Liver (tissue), 9 donors: ENCODE data around the gene TNFRSF25. TPM values are rescaled to one million over a fixed set of nuclear protein-coding genes. Genes with fewer than 3 reads are reported as not detected.

Source experiments
- DNase-seq: peaks from one replicate; pipeline ENCODE4 v3.0.0-alpha.2; 2017; ENCODE audit warnings: low spot score
- H3K27ac ChIP-seq, 2 donors: one replicate each; pipeline ENCODE4 v1.7.0; 2013; ENCODE audit warnings: inconsistent platforms in 2 of 2, low read length in 2 of 2, control low read depth in 1 of 2, low read depth in 1 of 2, mild to moderate bottlenecking in 1 of 2
- H3K27me3 ChIP-seq, 4 donors: one replicate each; pipeline versions ENCODE4 v1.6.1 to v1.7.0; 2013; ENCODE audit warnings: low read length in 3 of 4, inconsistent platforms in 1 of 4, mild to moderate bottlenecking in 1 of 4, moderate library complexity in 1 of 4; ENCODE audit not compliant: control insufficient read depth in 4 of 4, insufficient read depth in 4 of 4
- H3K36me3 ChIP-seq, 4 donors: one replicate each; pipeline versions ENCODE4 v1.6.1 to v1.7.0; 2013; ENCODE audit warnings: low read length in 3 of 4, mild to moderate bottlenecking in 3 of 4, low read depth in 1 of 4, moderate library complexity in 1 of 4; ENCODE audit not compliant: control insufficient read depth in 4 of 4, insufficient read depth in 3 of 4
- H3K4me1 ChIP-seq, 4 donors: one replicate each; pipeline versions ENCODE4 v1.6.1 to v1.7.0; 2013; ENCODE audit warnings: low read length in 3 of 4, mild to moderate bottlenecking in 3 of 4, moderate library complexity in 1 of 4; ENCODE audit not compliant: control insufficient read depth in 4 of 4, insufficient read depth in 4 of 4
- H3K4me3 ChIP-seq, 3 donors: one replicate each; pipeline versions ENCODE4 v1.6.1 to v1.7.0; 2013; ENCODE audit warnings: low read length in 3 of 3, control low read depth in 1 of 3, low read depth in 1 of 3, mild to moderate bottlenecking in 1 of 3
- H3K9ac ChIP-seq, 2 donors: one replicate each; pipeline ENCODE4 v1.7.0; 2013; ENCODE audit warnings: low read length in 2 of 2, mild to moderate bottlenecking in 2 of 2, moderate library complexity in 2 of 2, control low read depth in 1 of 2, low read depth in 1 of 2
- H3K9me3 ChIP-seq, 4 donors: one replicate each; pipeline versions ENCODE4 v1.6.1 to v1.7.0; 2013; ENCODE audit warnings: low read length in 3 of 4; ENCODE audit not compliant: control insufficient read depth in 4 of 4
- CTCF ChIP-seq: fragments of 150-350 bp; IDR thresholded peaks from 2 replicates; pipeline ENCODE4 v1.5.1; 2017; ENCODE audit warnings: improper control_type of control experiment, low read depth, low read length; ENCODE audit not compliant: missing input control
- EGR1 ChIP-seq, 2 donors: IDR thresholded peaks; 2 replicates each; pipeline ENCODE4 v1.6.1; 2016 to 2018; ENCODE audit warnings: antibody characterized with exemption in 2 of 2, low read depth in 2 of 2
- FOXA1 ChIP-seq: IDR thresholded peaks from 2 replicates; pipeline ENCODE4 v1.6.1; 2016; ENCODE audit warnings: antibody characterized with exemption
- FOXA2 ChIP-seq: IDR thresholded peaks from 2 replicates; pipeline ENCODE4 v1.6.1; 2016; ENCODE audit warnings: antibody characterized with exemption
- GABPA ChIP-seq, 2 donors: IDR thresholded peaks in 1 of 2; conservative IDR thresholded peaks in 1 of 2; 2 replicates each; pipeline ENCODE4 v1.6.1; 2016; ENCODE audit warnings: antibody characterized with exemption in 2 of 2, mild to moderate bottlenecking in 1 of 2, moderate library complexity in 1 of 2
- HNF4A ChIP-seq, 2 donors: conservative IDR thresholded peaks; 2 replicates each; pipeline ENCODE4 v1.6.1; 2016; ENCODE audit warnings: antibody characterized with exemption in 2 of 2, mild to moderate bottlenecking in 2 of 2
- HNF4G ChIP-seq: IDR thresholded peaks from 2 replicates; pipeline ENCODE4 v1.6.1; 2016; ENCODE audit warnings: antibody characterized with exemption
- JUND ChIP-seq, 2 donors: IDR thresholded peaks; 2 replicates each; pipeline ENCODE4 v1.6.1; 2016; ENCODE audit warnings: antibody characterized with exemption in 2 of 2
- MAX ChIP-seq: IDR thresholded peaks from 2 replicates; pipeline ENCODE4 v1.6.1; 2016; ENCODE audit warnings: antibody characterized with exemption
- NR2F2 ChIP-seq: IDR thresholded peaks from 2 replicates; pipeline ENCODE4 v1.6.1; 2016; ENCODE audit warnings: antibody characterized with exemption
- RAD21 ChIP-seq, 2 donors: IDR thresholded peaks; 2 replicates each; pipeline ENCODE4 v1.6.1; 2016; ENCODE audit warnings: antibody characterized with exemption in 2 of 2, mild to moderate bottlenecking in 2 of 2
- RXRA ChIP-seq, 2 donors: IDR thresholded peaks; 2 replicates each; pipeline ENCODE4 v1.6.1; 2017 to 2018; ENCODE audit warnings: antibody characterized with exemption in 2 of 2, mild to moderate bottlenecking in 1 of 2
- SP1 ChIP-seq: IDR thresholded peaks from 2 replicates; pipeline ENCODE4 v1.6.1; 2018; ENCODE audit warnings: antibody characterized with exemption, mild to moderate bottlenecking
- TAF1 ChIP-seq: conservative IDR thresholded peaks from 2 replicates; pipeline ENCODE4 v1.6.1; 2016; ENCODE audit warnings: antibody characterized with exemption, mild to moderate bottlenecking
- YY1 ChIP-seq: IDR thresholded peaks from 2 replicates; pipeline ENCODE4 v1.6.1; 2016; ENCODE audit warnings: antibody characterized with exemption, mild to moderate bottlenecking
- ZBTB33 ChIP-seq: IDR thresholded peaks from 2 replicates; pipeline ENCODE4 v1.6.1; 2016; ENCODE audit warnings: antibody characterized with exemption
- WGBS: extraction: QIAGEN DNeasy Blood & Tissue Kit; methylation state at CpG from one replicate; pipeline ENCODE4 v1.1.7; 2013; 5-methylcytosine and 5-hydroxymethylcytosine counted together
- polyA plus RNA-seq, 2 donors: library from polyadenylated mRNA; stranded (reverse) in 1 of 2; unstranded in 1 of 2; fragments of 200-250 nt in 1 of 2; fragments of >200 nt in 1 of 2; fragmentation: Nextera tagmentation in 1 of 2; extraction: Ambion mirVana in 1 of 2; gene quantifications; one replicate each; pipeline versions ENCODE4 v1.2.1 to v1.2.3, GENCODE V29; 2013 to 2015
- total RNA-seq, 2 donors: library from RNA; depleted of rRNA; stranded (reverse); fragments of >200 nt; gene quantifications; one replicate each; pipeline ENCODE4 v1.2.3, GENCODE V29; 2014
- TF ChIP-seq, protein P1 (sequence below): IDR thresholded peaks from 2 replicates; pipeline ENCODE4 v1.6.1; 2016; ENCODE audit warnings: antibody characterized with exemption
- TF ChIP-seq, protein P2 (sequence below): IDR thresholded peaks from 2 replicates; pipeline ENCODE4 v1.6.1; 2016; ENCODE audit warnings: antibody characterized with exemption, mild to moderate bottlenecking
- donor health status: healthy.
- donor health status: healthy.
- donor health status: healthy.
- donor health status: healthy.
- donor health status: healthy.

TNFRSF25 gene
- total and polyA plus RNA-seq, 4 donors: 0.78 to 2.6 (median 2.0) TPM

GRCh38 chr1:6476483-6476882 is 10.5 kb upstream of the TNFRSF25 start:
- Histone ChIP-seq H3K27ac (no peak overlapping the region), H3K27me3 (no peaks in the 10 kb centered on the region), H3K9me3 (no peaks in the 10 kb centered on the region), H3K36me3 (no peaks in the 10 kb centered on the region), H3K4me1 (peaks cover 3 to 17% (median 7%) of the 10 kb centered on the region in 4 donors), H3K9ac (no peak overlapping the region), H3K4me3 (no peak overlapping the region)
- TF ChIP-seq EGR1 (IDR thresholded peaks at IDR 0.05; ENCODE audit: low read depth in 2 of 2): no peak
- TF ChIP-seq HNF4A (conservative IDR thresholded peaks at IDR 0.05): no peak
- no peak for TF ChIP-seq MAX
- no peak for TF ChIP-seq FOXA2
- no peak for TF ChIP-seq RXRA (IDR thresholded peaks at IDR 0.05)
- no peak for TF ChIP-seq TAF1
- no peak for TF ChIP-seq CTCF
- TF ChIP-seq RAD21 (IDR thresholded peaks at IDR 0.05): no peak
- no peak for TF ChIP-seq NR2F2
- no peak for TF ChIP-seq JUND (IDR thresholded peaks at IDR 0.05)
- TF ChIP-seq, protein P1, sequence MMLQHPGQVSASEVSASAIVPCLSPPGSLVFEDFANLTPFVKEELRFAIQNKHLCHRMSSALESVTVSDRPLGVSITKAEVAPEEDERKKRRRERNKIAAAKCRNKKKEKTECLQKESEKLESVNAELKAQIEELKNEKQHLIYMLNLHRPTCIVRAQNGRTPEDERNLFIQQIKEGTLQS: no peak
- no peak for TF ChIP-seq SP1
- no peak for TF ChIP-seq GABPA (IDR thresholded peaks at IDR 0.05 in 1 of 2, conservative IDR thresholded peaks at IDR 0.05 in 1 of 2)
- TF ChIP-seq, protein P2, sequence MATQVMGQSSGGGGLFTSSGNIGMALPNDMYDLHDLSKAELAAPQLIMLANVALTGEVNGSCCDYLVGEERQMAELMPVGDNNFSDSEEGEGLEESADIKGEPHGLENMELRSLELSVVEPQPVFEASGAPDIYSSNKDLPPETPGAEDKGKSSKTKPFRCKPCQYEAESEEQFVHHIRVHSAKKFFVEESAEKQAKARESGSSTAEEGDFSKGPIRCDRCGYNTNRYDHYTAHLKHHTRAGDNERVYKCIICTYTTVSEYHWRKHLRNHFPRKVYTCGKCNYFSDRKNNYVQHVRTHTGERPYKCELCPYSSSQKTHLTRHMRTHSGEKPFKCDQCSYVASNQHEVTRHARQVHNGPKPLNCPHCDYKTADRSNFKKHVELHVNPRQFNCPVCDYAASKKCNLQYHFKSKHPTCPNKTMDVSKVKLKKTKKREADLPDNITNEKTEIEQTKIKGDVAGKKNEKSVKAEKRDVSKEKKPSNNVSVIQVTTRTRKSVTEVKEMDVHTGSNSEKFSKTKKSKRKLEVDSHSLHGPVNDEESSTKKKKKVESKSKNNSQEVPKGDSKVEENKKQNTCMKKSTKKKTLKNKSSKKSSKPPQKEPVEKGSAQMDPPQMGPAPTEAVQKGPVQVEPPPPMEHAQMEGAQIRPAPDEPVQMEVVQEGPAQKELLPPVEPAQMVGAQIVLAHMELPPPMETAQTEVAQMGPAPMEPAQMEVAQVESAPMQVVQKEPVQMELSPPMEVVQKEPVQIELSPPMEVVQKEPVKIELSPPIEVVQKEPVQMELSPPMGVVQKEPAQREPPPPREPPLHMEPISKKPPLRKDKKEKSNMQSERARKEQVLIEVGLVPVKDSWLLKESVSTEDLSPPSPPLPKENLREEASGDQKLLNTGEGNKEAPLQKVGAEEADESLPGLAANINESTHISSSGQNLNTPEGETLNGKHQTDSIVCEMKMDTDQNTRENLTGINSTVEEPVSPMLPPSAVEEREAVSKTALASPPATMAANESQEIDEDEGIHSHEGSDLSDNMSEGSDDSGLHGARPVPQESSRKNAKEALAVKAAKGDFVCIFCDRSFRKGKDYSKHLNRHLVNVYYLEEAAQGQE: no peak
- no peak for TF ChIP-seq FOXA1
- no peak for TF ChIP-seq ZBTB33
- no peak for TF ChIP-seq YY1
- TF ChIP-seq HNF4G: no peak
- 90% methylated on average over 5 of the region's 5 CpGs for WGBS
- no peak for DNase-seq
